ENCODE data around the gene FTO.

FTO gene

DNA sequence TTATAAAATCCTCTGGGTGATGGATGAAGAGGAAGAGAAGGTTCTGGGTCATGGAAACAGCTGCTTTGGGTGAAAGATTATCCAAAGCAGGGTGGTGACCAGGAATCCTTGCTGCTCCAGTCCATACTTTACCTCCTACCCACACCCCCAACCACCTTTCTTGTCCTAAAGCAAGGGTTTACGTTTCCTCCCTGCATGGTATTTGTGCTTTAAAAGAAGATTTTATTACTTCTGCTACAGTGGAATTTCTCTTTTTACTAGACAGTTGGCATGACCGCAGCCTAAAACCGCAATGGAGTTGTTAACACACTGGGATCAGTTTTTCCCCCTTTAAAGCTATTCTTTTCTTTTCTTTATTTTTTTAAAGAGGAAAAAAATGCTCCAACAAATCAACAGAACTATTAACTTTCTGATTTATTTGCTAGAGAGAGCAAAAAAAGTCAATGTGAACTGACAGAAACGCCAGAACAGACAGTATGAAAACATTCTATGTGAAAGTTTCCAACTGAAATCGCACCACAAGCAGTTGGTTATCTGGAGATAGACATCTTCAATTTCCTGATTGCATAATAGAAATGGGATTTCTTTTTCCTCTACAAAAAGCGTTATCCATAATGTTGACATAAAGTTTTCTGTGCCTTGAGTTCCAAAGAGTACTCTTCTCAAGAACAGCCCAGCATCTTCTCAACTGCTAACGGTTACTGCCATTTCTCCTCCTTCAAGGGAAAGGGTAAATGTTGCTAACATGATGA lies 346.7 kb downstream of the FTO start:
- Mint-ChIP-seq H3K4me3 (no peak overlapping the region), H3K36me3 (peaks cover 0 to 3% of the 10 kb centered on the region in 2 donors), H3K27me3 (no peaks in the 10 kb centered on the region), H3K4me1 (no peaks in the 10 kb centered on the region), H3K9me3 (no peaks in the 10 kb centered on the region), H3K27ac (no peak overlapping the region)
- ATAC-seq (replicated peaks) = no peak
- no peak for DNase-seq

DNA sequence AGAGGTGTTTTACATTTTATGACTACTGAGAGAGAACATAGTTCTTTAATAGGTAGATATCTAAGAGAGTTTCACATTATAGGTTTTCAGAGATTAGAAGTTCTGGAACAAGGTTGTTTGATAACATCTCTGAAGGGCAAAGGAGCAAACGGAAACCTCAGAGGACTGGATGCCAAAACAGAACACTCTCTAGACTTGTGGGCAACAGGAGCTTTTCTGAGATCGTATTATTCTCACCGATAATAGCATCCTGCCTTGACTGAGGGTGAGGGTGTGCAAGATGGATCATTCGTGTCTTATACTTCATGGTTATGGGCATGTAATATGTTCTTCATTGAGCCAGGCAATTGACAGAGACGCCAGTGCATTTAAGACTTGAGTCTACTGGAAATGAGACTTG lies 347.9 kb downstream of the FTO start:
- Mint-ChIP-seq H3K9me3 (peaks cover 0 to 3% of the 10 kb centered on the region in 2 donors), H3K27ac (no peak overlapping the region), H3K4me1 (no peaks in the 10 kb centered on the region), H3K36me3 (peaks cover 4 to 8% of the 10 kb centered on the region in 2 donors), H3K27me3 (no peaks in the 10 kb centered on the region), H3K4me3 (no peak overlapping the region)
- DNase-seq (no peak), ATAC-seq (replicated peaks) (no peak)

DNA sequence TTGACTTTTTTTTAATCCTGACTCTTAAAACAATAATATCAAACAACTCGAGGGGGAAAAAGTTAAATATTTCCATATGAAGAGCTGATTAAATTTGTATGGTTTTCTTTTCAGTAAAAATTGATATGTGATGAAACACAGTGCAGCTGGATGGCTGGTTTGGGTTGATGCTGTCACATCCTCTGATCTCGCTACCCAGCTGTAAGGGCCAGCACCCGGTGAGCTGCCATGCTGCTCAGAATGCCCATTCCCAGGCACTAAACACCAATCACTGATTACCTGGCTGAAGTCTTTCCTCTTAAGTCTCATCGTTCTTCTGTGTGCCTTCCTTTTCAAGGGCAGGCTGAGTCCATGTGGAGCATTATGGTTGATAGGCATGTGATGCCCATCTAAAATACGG lies 348.3 kb downstream of the FTO start:
- Mint-ChIP-seq H3K4me1 (no peaks in the 10 kb centered on the region), H3K36me3 (peaks cover 7 to 12% of the 10 kb centered on the region in 2 donors), H3K27ac (no peak overlapping the region), H3K9me3 (peaks cover 0 to 3% of the 10 kb centered on the region in 2 donors), H3K27me3 (no peaks in the 10 kb centered on the region), H3K4me3 (no peak overlapping the region)
- no peak for DNase-seq
- no peak for ATAC-seq (replicated peaks)

DNA sequence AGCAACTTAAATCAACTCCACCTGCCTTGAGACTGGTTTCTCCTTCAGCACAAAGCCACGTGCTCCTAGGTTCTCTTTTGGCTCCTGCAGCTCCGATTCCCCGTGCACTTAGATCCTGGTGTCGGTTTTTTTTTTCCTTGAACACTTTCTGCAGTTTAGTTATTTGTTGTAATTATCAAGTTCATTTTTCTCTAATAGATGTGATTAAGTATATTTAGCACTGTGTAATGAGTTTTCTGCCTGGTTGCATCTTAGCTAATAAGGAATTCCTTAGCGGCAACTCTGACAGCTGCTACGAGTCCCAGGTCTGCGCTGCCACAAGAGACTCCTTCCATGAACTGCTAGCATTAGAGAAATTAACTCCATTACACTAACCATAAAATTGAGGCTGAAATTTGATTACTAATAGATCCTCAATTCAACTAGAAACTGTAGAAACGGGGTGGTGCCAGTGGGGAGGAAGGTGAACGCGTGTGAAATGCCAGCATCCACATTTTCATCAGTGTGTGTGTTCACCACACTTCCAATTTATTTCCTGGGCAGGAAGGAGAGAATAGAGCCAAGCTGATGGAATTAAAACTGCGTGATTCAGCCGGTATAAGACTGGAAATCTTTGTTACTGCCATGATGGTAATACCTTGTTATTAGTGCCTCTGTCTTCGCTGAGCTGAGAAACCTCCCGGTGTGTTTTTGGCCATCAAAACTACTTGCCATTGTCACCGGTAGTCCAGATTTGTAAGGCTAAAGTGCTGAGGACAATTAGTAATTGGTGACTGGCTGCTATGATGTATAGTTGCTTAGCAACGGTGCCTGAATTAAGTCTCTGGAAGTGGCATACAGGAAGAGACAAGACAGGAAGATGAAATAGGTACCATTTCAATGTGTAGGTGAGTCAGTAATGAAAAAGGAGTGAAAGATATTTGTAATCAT lies 350.2 kb downstream of the FTO start:
- Mint-ChIP-seq H3K27me3 (no peaks in the 10 kb centered on the region), H3K27ac (no peak overlapping the region), H3K36me3 (peaks cover 11 to 12% of the 10 kb centered on the region in 2 donors), H3K4me1 (no peaks in the 10 kb centered on the region), H3K4me3 (no peak overlapping the region), H3K9me3 (peaks cover 0 to 3% of the 10 kb centered on the region in 2 donors)
- DNase-seq (no peak), ATAC-seq (replicated peaks) (no peak)

DNA sequence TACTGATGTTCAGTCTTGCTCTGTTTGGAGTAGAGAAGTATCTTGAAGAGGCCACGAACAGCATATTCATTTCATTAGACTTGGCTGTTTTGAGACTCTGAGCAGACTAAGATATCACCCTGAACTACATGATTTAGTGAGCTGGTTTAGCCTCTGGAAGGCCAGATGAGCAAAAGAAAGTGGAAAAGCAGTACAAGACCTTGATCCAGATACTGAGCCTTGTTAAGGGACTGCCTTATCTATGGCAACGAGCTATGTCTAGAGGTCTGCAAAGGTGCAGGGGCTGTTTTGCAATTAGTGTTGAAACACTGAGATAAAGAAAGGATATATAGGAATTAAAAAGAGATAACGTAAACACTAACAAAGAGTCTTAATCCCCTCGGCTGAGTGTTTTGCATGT lies 351.2 kb downstream of the FTO start:
- ATAC-seq (replicated peaks) (no peak), DNase-seq (no peak)
- H3K36me3 Mint-ChIP-seq = peaks cover 12 to 13% of the 10 kb centered on the region in 2 donors
- H3K27ac Mint-ChIP-seq = no peak overlapping the region
- H3K4me3 Mint-ChIP-seq = no peak overlapping the region
- H3K27me3 Mint-ChIP-seq = no peaks in the 10 kb centered on the region
- H3K4me1 Mint-ChIP-seq = no peaks in the 10 kb centered on the region
- peaks cover 0 to 3% of the 10 kb centered on the region in 2 donors for H3K9me3 Mint-ChIP-seq

DNA sequence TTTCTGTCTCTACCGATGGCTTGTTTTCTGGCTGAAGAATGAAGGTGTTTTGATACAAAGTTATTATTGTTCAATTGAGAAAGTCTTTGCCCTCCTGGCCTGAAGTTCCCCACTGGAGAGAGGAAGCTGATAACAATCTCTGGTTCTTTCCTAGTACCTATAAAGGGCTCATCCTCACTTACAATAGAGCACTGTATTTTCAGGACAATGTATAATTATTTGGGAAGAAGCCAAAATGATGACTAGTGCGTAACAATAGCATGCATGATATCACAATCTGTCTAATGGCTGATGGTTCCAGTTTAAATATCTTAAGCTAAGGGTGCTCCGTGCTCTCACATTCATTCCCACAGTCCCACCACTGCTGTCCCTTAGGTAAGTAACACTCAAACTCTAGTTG lies 351.9 kb downstream of the FTO start:
- Mint-ChIP-seq H3K36me3 (peaks cover 12 to 14% of the 10 kb centered on the region in 2 donors), H3K27ac (no peak overlapping the region), H3K4me1 (no peaks in the 10 kb centered on the region), H3K9me3 (peaks cover 0 to 3% of the 10 kb centered on the region in 2 donors), H3K27me3 (no peaks in the 10 kb centered on the region), H3K4me3 (no peak overlapping the region)
- ATAC-seq (replicated peaks) = no peak
- no peak for DNase-seq

DNA sequence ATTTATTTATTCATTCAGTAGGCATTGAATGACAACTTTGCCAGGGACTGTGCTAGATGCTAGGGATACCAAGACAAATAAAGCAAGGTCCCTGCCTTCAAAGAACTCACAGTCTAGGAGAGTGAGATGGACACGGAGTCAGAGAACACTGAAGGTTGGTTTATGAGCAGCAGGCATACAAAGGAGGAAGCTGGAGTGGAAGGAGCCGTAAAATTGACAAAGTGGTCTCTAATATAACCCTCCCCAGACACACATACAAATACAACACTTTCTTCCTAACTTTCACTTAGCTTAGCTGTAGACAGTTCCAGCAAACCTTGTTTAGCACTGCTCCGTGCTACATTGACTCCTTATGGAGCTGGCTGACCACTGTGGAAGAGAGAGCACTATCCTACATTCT lies 353.0 kb downstream of the FTO start:
- no peak for ATAC-seq (replicated peaks)
- DNase-seq = no peak
- Mint-ChIP-seq H3K4me3 (no peak overlapping the region), H3K27ac (no peak overlapping the region), H3K4me1 (no peaks in the 10 kb centered on the region), H3K9me3 (peaks cover 0 to 3% of the 10 kb centered on the region in 2 donors), H3K36me3 (peaks cover 12 to 14% of the 10 kb centered on the region in 2 donors), H3K27me3 (no peaks in the 10 kb centered on the region)

DNA sequence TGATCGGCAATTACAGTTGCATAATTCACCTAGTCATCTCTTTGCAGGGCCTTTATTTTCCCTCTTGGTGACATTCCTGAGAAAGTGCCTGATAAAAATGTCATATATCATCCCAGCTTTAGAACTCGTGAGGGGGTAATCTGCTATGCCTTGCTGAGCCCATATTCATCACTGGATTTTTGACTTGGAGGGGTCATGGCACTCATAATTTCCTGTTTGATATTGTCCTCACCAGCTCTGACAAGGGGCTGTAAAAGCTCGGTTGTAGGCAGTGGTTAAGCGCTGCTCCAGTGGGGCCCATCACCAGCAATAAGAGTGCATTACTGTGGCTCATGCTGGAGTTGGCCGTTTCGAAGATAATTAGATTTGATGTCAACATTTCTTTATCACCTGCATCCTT lies 355.4 kb downstream of the FTO start:
- H3K36me3 Mint-ChIP-seq = peaks cover 10 to 21% of the 10 kb centered on the region in 2 donors
- H3K4me3 Mint-ChIP-seq = no peak overlapping the region
- ATAC-seq (replicated peaks) = no peak
- DNase-seq = no peak
- no peaks in the 10 kb centered on the region for H3K27me3 Mint-ChIP-seq
- peaks cover 0 to 3% of the 10 kb centered on the region in 2 donors for H3K9me3 Mint-ChIP-seq
- no peak overlapping the region for H3K27ac Mint-ChIP-seq
- no peaks in the 10 kb centered on the region for H3K4me1 Mint-ChIP-seq

DNA sequence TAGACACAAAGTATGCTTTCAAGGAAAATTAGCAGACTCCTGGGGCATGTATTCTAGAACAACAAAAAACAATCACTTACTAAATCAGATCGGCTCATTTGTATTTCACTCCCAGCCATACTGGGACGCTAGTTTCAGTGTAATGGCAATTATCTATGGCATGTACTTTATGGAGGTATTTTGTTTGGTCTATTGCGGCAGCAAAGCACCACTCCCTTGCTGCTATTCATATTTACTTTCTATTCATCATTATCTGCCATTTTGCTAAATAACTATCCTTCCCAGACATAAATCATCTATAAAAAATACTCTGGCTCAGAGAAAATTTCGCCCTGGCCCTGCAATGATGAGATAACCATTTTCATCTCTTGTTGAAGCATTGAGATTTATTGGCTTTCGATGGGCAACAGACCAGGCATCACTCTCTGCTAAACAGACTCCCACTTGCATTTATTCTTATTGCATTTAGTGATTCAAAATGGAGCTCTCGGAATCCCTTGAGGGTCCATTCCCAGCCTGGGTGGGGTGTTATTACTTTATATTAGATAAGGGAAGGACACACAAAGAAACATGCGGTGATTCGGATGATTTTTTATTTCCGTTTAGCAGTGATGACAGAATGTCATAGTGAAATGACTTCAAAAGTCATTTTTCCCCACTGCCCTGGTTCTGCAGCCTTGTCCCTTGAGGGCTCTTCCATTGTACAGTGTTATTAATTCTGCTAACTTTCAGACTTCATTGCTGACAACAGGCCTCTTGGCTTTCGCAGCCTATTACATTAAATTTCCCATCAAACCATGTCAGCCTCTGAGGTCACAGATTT lies 356.9 kb downstream of the FTO start:
- H3K4me1 Mint-ChIP-seq = no peaks in the 10 kb centered on the region
- H3K36me3 Mint-ChIP-seq = peaks cover 10 to 21% of the 10 kb centered on the region in 2 donors
- peak overlapping the region; percentile 14 for H3K27ac Mint-ChIP-seq
- H3K4me3 Mint-ChIP-seq = no peak overlapping the region
- ATAC-seq (replicated peaks) (no peak), DNase-seq (no peak)
- H3K27me3 Mint-ChIP-seq = no peaks in the 10 kb centered on the region
- peaks cover 0 to 3% of the 10 kb centered on the region in 2 donors for H3K9me3 Mint-ChIP-seq

DNA sequence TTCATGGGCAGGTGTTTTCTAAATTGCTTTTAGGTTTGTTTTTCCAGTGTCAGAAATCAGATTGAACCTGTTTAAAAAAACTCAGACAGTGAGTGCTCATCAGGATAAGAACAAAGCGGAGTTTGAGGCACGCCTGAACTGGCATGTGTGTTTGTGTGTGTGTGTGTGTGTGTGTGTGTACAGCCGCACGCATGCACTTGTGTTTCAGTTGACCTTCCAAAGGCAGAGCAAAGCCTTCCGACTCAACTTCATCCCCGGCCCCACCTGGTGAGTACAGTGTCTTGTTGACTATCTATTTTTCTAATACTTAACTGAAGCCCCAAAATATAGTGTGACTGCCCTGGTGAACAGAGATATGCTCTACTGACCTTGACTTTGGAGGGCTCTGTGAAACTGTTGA lies 357.5 kb downstream of the FTO start:
- peaks cover 6 to 17% of the 10 kb centered on the region in 2 donors for H3K36me3 Mint-ChIP-seq
- no peaks in the 10 kb centered on the region for H3K9me3 Mint-ChIP-seq
- DNase-seq = no peak
- no peak overlapping the region for H3K4me3 Mint-ChIP-seq
- ATAC-seq (replicated peaks) = no peak
- H3K27ac Mint-ChIP-seq = no peak overlapping the region
- no peaks in the 10 kb centered on the region for H3K27me3 Mint-ChIP-seq
- H3K4me1 Mint-ChIP-seq = peaks cover 0 to 2% of the 10 kb centered on the region in 2 donors

DNA sequence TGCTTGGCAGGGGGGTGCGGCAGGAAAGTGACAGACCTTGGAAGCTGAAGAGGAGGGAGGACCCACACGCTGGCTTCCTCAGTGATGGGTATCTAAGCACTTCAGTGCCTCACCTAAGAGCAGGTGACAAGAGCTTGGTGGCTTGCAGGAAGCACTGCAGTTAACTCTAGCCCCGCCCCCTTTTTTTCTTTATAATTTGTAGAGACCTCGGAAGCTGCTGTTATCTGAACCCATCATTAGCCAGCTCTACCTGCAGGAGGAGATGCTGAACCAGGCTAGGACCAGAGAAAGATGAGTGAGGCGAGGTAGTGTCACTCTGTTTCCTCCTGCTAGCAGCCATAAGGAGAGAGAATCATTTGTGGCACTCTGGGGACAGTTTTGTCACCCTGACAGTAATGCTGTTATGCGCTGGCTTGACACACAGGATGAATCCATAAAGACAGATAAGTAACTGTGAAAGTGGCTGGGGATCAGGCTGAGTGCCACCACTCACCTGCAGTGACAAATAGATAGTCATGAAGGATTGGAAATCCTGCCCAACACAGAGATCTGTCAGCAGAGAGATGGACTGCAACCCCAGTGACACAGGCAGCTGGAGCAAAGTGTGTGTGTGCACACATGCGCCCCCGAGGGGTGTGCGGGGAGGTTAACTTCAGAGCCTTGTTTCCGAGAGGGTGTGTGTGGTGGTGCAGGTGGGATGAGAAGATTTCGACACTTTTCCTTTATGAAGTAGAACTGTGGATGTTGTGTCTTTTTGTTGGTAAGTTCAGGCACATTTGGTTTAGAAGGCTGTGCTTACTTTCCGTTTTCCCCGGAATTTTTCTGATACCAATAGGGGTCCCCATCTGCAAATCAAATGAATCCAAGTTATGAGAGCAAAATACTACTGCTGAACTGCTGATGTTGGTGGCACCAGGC lies 358.7 kb downstream of the FTO start:
- no peaks in the 10 kb centered on the region for H3K27me3 Mint-ChIP-seq
- no peak for ATAC-seq (replicated peaks)
- no peak overlapping the region for H3K27ac Mint-ChIP-seq
- H3K4me1 Mint-ChIP-seq = peaks cover 2 to 7% of the 10 kb centered on the region in 2 donors
- DNase-seq = no peak
- no peaks in the 10 kb centered on the region for H3K9me3 Mint-ChIP-seq
- H3K36me3 Mint-ChIP-seq = peaks cover 2 to 14% of the 10 kb centered on the region in 2 donors
- H3K4me3 Mint-ChIP-seq = no peak overlapping the region

DNA sequence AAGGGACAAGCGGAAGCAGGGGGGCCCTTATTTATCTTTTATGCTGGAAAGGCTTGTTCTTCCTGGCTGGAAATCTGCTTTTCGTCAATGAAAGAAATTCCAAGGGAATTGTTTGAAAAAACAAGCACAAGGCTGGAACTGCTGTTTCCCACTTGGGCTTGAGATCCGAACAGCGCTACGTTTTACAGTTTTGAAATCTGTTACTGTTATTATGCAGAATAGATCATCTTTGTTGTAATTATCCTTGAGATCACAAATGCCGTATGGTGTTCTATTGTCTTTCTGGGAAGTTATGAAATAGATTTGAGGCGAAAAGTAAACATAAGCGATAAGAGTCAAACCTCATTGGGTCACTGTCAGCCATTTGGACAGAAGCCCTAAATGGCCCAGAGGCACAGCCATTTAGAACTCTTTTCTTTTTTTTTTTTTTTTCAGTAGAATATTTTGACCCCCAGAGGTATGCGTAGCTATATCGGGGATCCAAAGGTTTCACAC lies 359.4 kb downstream of the FTO start:
- Mint-ChIP-seq H3K4me3 (no peak overlapping the region), H3K36me3 (peaks cover 2 to 14% of the 10 kb centered on the region in 2 donors), H3K9me3 (no peaks in the 10 kb centered on the region), H3K27ac (no peak overlapping the region), H3K27me3 (no peaks in the 10 kb centered on the region), H3K4me1 (peaks cover 2 to 7% of the 10 kb centered on the region in 2 donors)
- no peak for DNase-seq
- no peak for ATAC-seq (replicated peaks)

DNA sequence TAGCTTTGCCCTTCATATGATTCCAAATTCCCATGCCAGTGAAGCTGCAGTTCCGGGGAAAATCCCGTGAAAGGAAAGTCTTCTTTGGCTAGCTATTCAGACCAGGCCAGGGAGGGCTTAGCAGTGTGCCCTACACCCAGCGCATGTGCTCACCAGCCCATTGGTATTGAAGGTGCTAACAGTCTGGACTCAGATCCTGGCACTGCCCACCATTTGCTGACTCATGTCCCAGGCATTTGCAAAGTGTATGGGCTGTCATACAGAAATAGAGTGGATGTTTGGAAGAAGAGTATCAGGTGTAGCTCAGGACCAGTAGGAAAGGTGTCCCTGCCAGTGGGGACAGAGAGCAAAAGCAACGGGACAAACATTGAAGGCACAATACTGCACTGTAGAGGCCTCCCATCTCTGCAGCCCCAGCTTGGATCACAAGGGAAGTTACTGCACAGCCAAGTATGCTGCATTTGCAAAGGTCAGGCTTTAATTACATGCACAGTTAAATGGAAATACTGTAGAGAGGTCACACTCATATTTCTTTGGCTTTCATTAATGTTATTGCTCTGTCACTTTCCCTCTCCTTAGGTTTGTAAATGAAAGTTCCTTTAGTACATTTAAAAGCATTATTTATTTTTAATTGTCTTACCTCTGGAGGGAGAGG lies 362.6 kb downstream of the FTO start:
- Mint-ChIP-seq H3K4me1 (peaks cover 6 to 13% of the 10 kb centered on the region in 2 donors), H3K4me3 (no peak overlapping the region), H3K36me3 (peaks cover 5 to 15% of the 10 kb centered on the region in 2 donors), H3K27me3 (no peaks in the 10 kb centered on the region), H3K9me3 (peaks cover 0 to 2% of the 10 kb centered on the region in 2 donors), H3K27ac (no peak overlapping the region)
- no peak for DNase-seq
- no peak for ATAC-seq (replicated peaks)

Data from stimulated activated naive B cell treated with anti-CD40 and anti-IgM and Interleukin-4, amounts not matched to agents 10 μg/mL and 1 μg/mL and 100 μg/mL, for 72 hours (primary cell).